ENCODE data around the gene B3GAT1. TPM values are rescaled to one million over a fixed set of nuclear protein-coding genes. Genes with fewer than 3 reads are reported as not detected.

The B3GAT1 gene
- total RNA-seq, 1 experiment from 2014 or later = not detected

GRCh38 chr11:134441281-134441680 is 29.2 kb upstream of the B3GAT1 start:
- no peaks in the 10 kb centered on the region for H4K20me1 ChIP-seq (ENCODE audit: insufficient read depth)
- no peak overlapping the region for H2AFZ ChIP-seq (ENCODE audit: low read depth, low read length, poor library complexity, severe bottlenecking)
- ChIA-PET RAD21 (ENCODE audit: low non-redundant PET in 1 of 2, low total read pairs in 2 of 2, uncharacterized antibody in 2 of 2, unreplicated experiment in 2 of 2) (no interaction called here), CTCF (no interaction called here), POLR2A (no interaction called here)
- no peaks in the 10 kb centered on the region for H3K27me3 ChIP-seq (ENCODE audit: insufficient read depth, low read length)
- no peaks in the 10 kb centered on the region for H3K79me2 ChIP-seq (ENCODE audit: insufficient read depth, low read length)
- intact Hi-C loops (cut with micrococcal nuclease) = no loop called here
- no peak for ATAC-seq
- no peak overlapping the region for H3K4me2 ChIP-seq (ENCODE audit: low read length)
- TF ChIP-seq FOSL1 (IDR thresholded peaks at IDR 0.05; ENCODE audit: low read depth) = no peak
- TF ChIP-seq ZFX (IDR thresholded peaks at IDR 0.05) = no peak
- TF ChIP-seq, protein P1, sequence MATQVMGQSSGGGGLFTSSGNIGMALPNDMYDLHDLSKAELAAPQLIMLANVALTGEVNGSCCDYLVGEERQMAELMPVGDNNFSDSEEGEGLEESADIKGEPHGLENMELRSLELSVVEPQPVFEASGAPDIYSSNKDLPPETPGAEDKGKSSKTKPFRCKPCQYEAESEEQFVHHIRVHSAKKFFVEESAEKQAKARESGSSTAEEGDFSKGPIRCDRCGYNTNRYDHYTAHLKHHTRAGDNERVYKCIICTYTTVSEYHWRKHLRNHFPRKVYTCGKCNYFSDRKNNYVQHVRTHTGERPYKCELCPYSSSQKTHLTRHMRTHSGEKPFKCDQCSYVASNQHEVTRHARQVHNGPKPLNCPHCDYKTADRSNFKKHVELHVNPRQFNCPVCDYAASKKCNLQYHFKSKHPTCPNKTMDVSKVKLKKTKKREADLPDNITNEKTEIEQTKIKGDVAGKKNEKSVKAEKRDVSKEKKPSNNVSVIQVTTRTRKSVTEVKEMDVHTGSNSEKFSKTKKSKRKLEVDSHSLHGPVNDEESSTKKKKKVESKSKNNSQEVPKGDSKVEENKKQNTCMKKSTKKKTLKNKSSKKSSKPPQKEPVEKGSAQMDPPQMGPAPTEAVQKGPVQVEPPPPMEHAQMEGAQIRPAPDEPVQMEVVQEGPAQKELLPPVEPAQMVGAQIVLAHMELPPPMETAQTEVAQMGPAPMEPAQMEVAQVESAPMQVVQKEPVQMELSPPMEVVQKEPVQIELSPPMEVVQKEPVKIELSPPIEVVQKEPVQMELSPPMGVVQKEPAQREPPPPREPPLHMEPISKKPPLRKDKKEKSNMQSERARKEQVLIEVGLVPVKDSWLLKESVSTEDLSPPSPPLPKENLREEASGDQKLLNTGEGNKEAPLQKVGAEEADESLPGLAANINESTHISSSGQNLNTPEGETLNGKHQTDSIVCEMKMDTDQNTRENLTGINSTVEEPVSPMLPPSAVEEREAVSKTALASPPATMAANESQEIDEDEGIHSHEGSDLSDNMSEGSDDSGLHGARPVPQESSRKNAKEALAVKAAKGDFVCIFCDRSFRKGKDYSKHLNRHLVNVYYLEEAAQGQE (IDR thresholded peaks at IDR 0.05; ENCODE audit: low read depth) = no peak
- TF ChIP-seq SRF (IDR thresholded peaks at IDR 0.05; ENCODE audit: low read depth) = no peak
- no peak for TF ChIP-seq POLR2A (IDR thresholded peaks at IDR 0.05; ENCODE audit: borderline replicate concordance, extremely low read depth, insufficient read depth, insufficient read length)
- no peak for TF ChIP-seq EGR1 (IDR thresholded peaks at IDR 0.05; ENCODE audit: low read depth)
- no peak for TF ChIP-seq ZNF274 (IDR thresholded peaks at IDR 0.05; ENCODE audit: low read depth, low read length)
- no peak for TF ChIP-seq POLR2AphosphoS5 (IDR thresholded peaks at IDR 0.05; ENCODE audit: low read depth, low read length)
- no peak for TF ChIP-seq YY1 (IDR thresholded peaks at IDR 0.05; ENCODE audit: extremely low read depth, insufficient replicate concordance, low read depth, low read length)
- TF ChIP-seq EZH2phosphoT487 (IDR thresholded peaks at IDR 0.05; ENCODE audit: borderline replicate concordance) = no peak
- TF ChIP-seq, protein P2, sequence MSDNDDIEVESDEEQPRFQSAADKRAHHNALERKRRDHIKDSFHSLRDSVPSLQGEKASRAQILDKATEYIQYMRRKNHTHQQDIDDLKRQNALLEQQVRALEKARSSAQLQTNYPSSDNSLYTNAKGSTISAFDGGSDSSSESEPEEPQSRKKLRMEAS (IDR thresholded peaks at IDR 0.05) = no peak
- no peak for TF ChIP-seq SIN3A (IDR thresholded peaks at IDR 0.05; ENCODE audit: low read depth)
- no peak for TF ChIP-seq TCF7L2 (IDR thresholded peaks at IDR 0.05; ENCODE audit: borderline replicate concordance, extremely low read depth, insufficient read depth, insufficient read length)
- TF ChIP-seq RAD21 (IDR thresholded peaks at IDR 0.05; ENCODE audit: low read depth) = no peak
- TF ChIP-seq ELF1 (IDR thresholded peaks at IDR 0.05; ENCODE audit: borderline replicate concordance, low read depth) = no peak
- TF ChIP-seq EZH2 (IDR thresholded peaks at IDR 0.05) = no peak
- TF ChIP-seq CEBPB (IDR thresholded peaks at IDR 0.05; ENCODE audit: low read depth) = no peak
- no peak for TF ChIP-seq CBX3 (IDR thresholded peaks at IDR 0.05; ENCODE audit: low read depth)
- no peak overlapping the region for H3K4me3 ChIP-seq (replicated peaks in 1 of 2; ENCODE audit: low read depth in 1 of 2, low read length in 2 of 2)
- DNase-seq (ENCODE audit: low read depth, low spot score) = no peak
- no peaks in the 10 kb centered on the region for H3K9me2 ChIP-seq (ENCODE audit: insufficient read depth)
- no peak overlapping the region for H3K27ac ChIP-seq (ENCODE audit: low read depth, low read length)
- H3K9ac ChIP-seq (ENCODE audit: low read length) = no peak overlapping the region
- H3K9me3 ChIP-seq (ENCODE audit: control insufficient read depth in 1 of 2, insufficient read depth in 1 of 2, low read depth in 1 of 2, low read length in 2 of 2) = no peaks in the 10 kb centered on the region
- no TSS peak for BruUV-seq (replicated peaks)
- H3K4me1 ChIP-seq (ENCODE audit: control insufficient read depth in 1 of 2, insufficient read depth in 2 of 2, low read length in 2 of 2) = no peaks in the 10 kb centered on the region
- H3K36me3 ChIP-seq (ENCODE audit: control insufficient read depth in 1 of 2, insufficient read depth in 2 of 2, low read length in 2 of 2) = no peaks in the 10 kb centered on the region; a peak in 1 of 4 replicates

All from HCT116 (cell line).